Cardiac fibroblast (primary cell): ENCODE measurements around the gene SKA2.
A peak's percentile ranks its signal among the peaks of the same experiment; 100 is the strongest.

Source experiments
- DNase-seq, 2 donors: peaks; one replicate each; pipeline versions ENCODE4 v3.0.0 to v3.0.0-alpha.2; 2010; ENCODE audit warnings: low read depth in 2 of 2
- H3K4me3 ChIP-seq, 2 donors: replicated peaks in 1 of 2; 1 replicate in 1 of 2; 2 replicates in 1 of 2; pipeline ENCODE4 v1.5.1; 2011; ENCODE audit warnings: low read depth in 2 of 2, low read length in 2 of 2, mild to moderate bottlenecking in 2 of 2, moderate library complexity in 1 of 2
- CTCF ChIP-seq: IDR thresholded peaks from one replicate; pipeline ENCODE4 v1.5.1; 2011; ENCODE audit warnings: low read depth, mild to moderate bottlenecking, low read length, inconsistent platforms

SKA2 gene

GRCh38 chr17:59167571-59168001 is 12.6 kb upstream of the SKA2 start:
- H3K4me3 ChIP-seq: no peak overlapping the region
- DNase-seq: peak; percentile 28 to 53
- TF ChIP-seq CTCF: no peak

DNA sequence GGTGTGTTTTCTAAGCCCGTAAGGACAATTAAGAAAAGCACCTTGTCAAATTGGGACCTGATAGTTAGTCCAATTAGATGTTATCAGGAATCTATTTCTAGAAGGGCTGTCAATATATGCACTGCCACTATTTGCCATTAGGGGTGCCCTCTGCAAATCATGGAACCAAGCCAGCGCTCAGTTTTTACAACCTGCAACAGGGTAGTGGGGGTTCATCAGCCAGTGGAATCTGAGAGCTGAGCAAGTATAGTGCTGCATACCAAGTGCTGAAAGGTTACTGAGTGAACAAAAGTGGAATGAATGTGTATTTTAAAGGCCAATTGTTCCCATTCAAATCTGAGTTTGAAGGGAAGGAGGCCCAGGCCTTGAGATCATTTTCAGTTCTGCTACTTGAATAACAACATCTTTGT is 11.0 kb upstream of the SKA2 start:
- peak; percentile 42 to 57 for DNase-seq
- no peak overlapping the region for H3K4me3 ChIP-seq
- TF ChIP-seq CTCF: peak; percentile 65

DNA sequence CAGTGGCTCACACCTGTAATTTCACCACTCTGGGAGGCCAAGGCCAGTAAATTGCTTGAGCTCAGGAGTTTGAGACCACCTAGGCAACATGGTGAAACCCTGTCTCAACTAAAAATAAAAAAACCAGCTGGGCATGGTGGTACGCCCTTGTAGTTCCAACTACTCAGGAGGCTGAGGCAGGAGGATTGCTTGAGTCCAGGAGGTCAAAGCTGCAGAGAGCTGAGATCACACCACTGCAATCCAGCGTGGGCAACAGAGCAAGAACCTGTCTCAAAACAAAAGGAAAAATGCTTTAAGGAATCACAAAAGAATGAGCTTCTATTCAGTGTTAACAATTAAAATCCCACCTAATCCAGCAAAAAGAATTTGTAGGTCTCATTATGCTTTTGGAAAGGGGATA is 6.5 kb upstream of the SKA2 start:
- no peak overlapping the region for H3K4me3 ChIP-seq
- DNase-seq: no peak
- TF ChIP-seq CTCF: no peak

GRCh38 chr17:59160157-59161025 is 5.4 kb upstream of the SKA2 start:
- no peak overlapping the region for H3K4me3 ChIP-seq
- peak; percentile 18 for DNase-seq
- TF ChIP-seq CTCF: no peak

DNA sequence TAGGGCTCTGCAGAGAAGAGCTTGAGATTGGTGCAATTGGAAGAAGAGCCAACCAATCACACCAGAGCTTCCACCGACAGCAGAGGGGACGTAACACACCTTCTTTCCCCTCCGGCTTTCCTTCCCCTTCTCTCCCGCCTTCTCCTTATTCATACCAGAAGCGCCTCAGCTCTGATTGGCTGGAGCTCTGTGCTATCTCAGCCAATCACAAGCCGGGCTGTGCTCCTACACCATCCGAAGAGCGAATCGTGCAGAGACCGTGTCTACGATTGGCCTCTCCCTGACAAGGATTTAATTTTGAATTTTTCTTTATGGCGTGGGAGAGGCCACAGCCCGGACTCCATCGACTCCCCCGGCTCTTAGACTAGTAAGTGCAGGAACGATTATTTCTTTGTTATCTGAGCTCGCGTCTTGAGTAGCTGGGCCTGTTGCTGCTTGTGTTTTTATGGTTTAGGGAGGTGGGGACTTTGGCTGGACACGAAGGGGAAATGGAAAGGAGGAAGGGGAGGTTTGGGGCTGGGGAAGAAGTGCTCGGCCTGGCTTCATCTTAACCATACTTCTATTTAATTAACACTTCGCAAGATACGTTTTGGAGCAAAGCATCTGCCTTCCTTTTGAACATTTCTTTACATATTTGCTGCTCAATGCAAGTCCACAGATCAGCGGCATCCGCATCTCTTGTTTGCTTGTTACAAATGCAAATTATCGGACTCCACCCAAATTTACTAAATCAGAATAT is 622 bp upstream of the SKA2 start, which contains the start of gene PRR11:
TSS of gene PRR11 (plus strand) at position 308 of the 739 bp plus-strand sequence. CDS start 14,007 bp downstream, outside the sequence.
- DNase-seq: peak; percentile 100
- no peak for TF ChIP-seq CTCF
- peak within 1 kb of the TSS; percentile 85 to 87 for H3K4me3 ChIP-seq

DNA sequence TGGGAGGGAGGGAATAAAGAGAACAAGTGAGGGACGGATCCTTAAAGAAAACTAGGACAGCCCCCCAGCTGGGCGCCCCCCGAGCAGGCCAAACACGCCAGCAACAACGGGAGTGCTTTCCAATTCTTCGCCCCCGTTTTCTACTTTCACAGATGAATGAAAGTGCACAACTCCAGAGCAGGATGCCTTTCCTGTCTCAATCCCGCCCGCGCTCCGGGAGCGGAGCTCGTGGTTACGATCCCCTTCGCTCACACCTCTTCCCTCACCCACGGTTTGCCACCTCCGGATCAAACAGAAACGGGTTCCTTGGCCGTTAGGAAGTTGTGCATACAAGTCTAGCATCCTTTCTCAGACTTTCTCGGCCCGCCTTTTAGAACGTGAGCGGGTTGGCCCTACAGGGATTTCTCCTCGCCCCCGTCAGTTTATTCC is 680 bp downstream of the SKA2 start:
- peak; percentile 52 to 53 for DNase-seq
- TF ChIP-seq CTCF: no peak
- H3K4me3 ChIP-seq: peak overlapping the region; percentile 85 to 87
